GM23338 (cell line): ENCODE measurements around the gene CYRIA. TPM values are rescaled to one million over a fixed set of nuclear protein-coding genes. Genes with fewer than 3 reads are reported as not detected.

Experiments
- ATAC-seq: fragments of 200-7000 bp; cut with Tn5 transposase; 3 replicates; pipeline ENCODE4 v1.9.1; 2020
- DNase-seq: peaks from one replicate; pipeline ENCODE4 v3.0.0-alpha.2; 2015; ENCODE audit warnings: low spot score
- H2AFZ ChIP-seq: fragments of 200-600 bp; sonication (generic); 2 replicates; pipeline ENCODE4 v1.8.0; 2016; ENCODE audit warnings: antibody characterized with exemption, mild to moderate bottlenecking, moderate library complexity
- H3F3A ChIP-seq: fragments of 200-600 bp; sonication (generic); replicated peaks from 2 replicates; pipeline ENCODE4 v1.8.0; 2017; ENCODE audit warnings: antibody characterized with exemption, mixed run types, low read depth
- H3K27ac ChIP-seq: fragments of 200-600 bp; sonication (generic); 2 replicates; pipeline ENCODE4 v1.6.1; 2016; ENCODE audit warnings: low read depth
- H3K27me3 ChIP-seq: fragments of 200-600 bp; sonication (generic); 2 replicates; pipeline ENCODE4 v1.8.0; 2016; ENCODE audit warnings: mild to moderate bottlenecking, mixed run types, moderate library complexity; ENCODE audit not compliant: insufficient read depth
- H3K36me3 ChIP-seq: fragments of 200-600 bp; sonication (generic); 2 replicates; pipeline ENCODE4 v1.8.0; 2016; ENCODE audit warnings: mild to moderate bottlenecking; ENCODE audit not compliant: insufficient read depth
- H3K4me1 ChIP-seq: fragments of 200-600 bp; sonication (generic); 2 replicates; pipeline ENCODE4 v1.8.0; 2016; ENCODE audit warnings: mild to moderate bottlenecking, moderate library complexity; ENCODE audit not compliant: insufficient read depth
- H3K4me2 ChIP-seq: fragments of 200-600 bp; sonication (generic); 2 replicates; pipeline ENCODE4 v1.7.1; 2017; ENCODE audit warnings: mixed run types
- H3K4me3 ChIP-seq: fragments of 200-600 bp; sonication (generic); 2 replicates; pipeline ENCODE4 v1.6.1; 2016; ENCODE audit warnings: mixed run types
- H3K79me2 ChIP-seq: fragments of 200-600 bp; sonication (generic); replicated peaks from 2 replicates; pipeline ENCODE4 v1.8.0; 2017; ENCODE audit warnings: mild to moderate bottlenecking; ENCODE audit not compliant: insufficient read depth
- H3K9me2 ChIP-seq: fragments of 200-600 bp; sonication (generic); 2 replicates; pipeline ENCODE4 v1.8.0; 2017; ENCODE audit not compliant: insufficient read depth
- H4K20me1 ChIP-seq: fragments of 200-600 bp; sonication (generic); replicated peaks from 2 replicates; pipeline ENCODE4 v1.8.0; 2017; ENCODE audit warnings: mild to moderate bottlenecking; ENCODE audit not compliant: insufficient read depth
- H3K27ac Mint-ChIP-seq: 2 replicates; pipeline ENCODE4 v1.8.0; 2020; ENCODE audit warnings: inconsistent platforms, mild to moderate bottlenecking, moderate library complexity, mixed read lengths
- H3K27me3 Mint-ChIP-seq: 3 replicates; pipeline ENCODE4 v1.8.0; 2022; ENCODE audit warnings: low read depth, mild to moderate bottlenecking, moderate library complexity, mixed read lengths, inconsistent platforms; ENCODE audit not compliant: insufficient read depth, poor library complexity
- H3K36me3 Mint-ChIP-seq: 3 replicates; pipeline ENCODE4 v1.8.0; 2021; ENCODE audit warnings: low read depth, mild to moderate bottlenecking, inconsistent platforms, moderate library complexity, mixed read lengths
- H3K4me1 Mint-ChIP-seq: 3 replicates; pipeline ENCODE4 v1.8.0; 2020; ENCODE audit warnings: mild to moderate bottlenecking, inconsistent platforms, mixed read lengths
- H3K4me3 Mint-ChIP-seq: 3 replicates; pipeline ENCODE4 v1.8.0; 2021; ENCODE audit warnings: moderate library complexity, mild to moderate bottlenecking, inconsistent platforms, mixed read lengths
- H3K9me3 Mint-ChIP-seq: 3 replicates; pipeline ENCODE4 v1.8.0; 2020; ENCODE audit warnings: moderate library complexity, mild to moderate bottlenecking, inconsistent platforms, mixed read lengths
- CREB1 ChIP-seq: fragments of 250-450 bp; sonication (Bioruptor Pico); IDR thresholded peaks from 2 replicates; pipeline ENCODE4 v1.5.0; 2020; ENCODE audit warnings: low read depth, mild to moderate bottlenecking, moderate library complexity
- EZH2 ChIP-seq: fragments of 200-600 bp; sonication (generic); IDR thresholded peaks from one replicate; pipeline ENCODE4 v1.8.0; 2017; ENCODE audit warnings: antibody characterized with exemption, mild to moderate bottlenecking, low read depth; ENCODE audit not compliant: unreplicated experiment
- EZH2phosphoT487 ChIP-seq: fragments of 200-600 bp; sonication (generic); IDR thresholded peaks from one replicate; pipeline ENCODE4 v1.8.1; 2018; ENCODE audit warnings: antibody characterized with exemption; ENCODE audit not compliant: unreplicated experiment
- JUNB ChIP-seq: IDR thresholded peaks from one replicate; pipeline ENCODE4 v1.6.1; 2016; ENCODE audit warnings: antibody characterized with exemption; ENCODE audit not compliant: unreplicated experiment
- NANOG ChIP-seq: IDR thresholded peaks from 2 replicates; pipeline ENCODE4 v1.6.1; 2016; ENCODE audit warnings: antibody characterized with exemption, borderline replicate concordance
- POLR2AphosphoS5 ChIP-seq: IDR thresholded peaks from 2 replicates; pipeline ENCODE4 v1.6.1; 2016; ENCODE audit warnings: antibody characterized with exemption, low read depth
- STAT1 ChIP-seq: IDR thresholded peaks from one replicate; pipeline ENCODE4 v1.6.1; 2016; ENCODE audit warnings: antibody characterized with exemption; ENCODE audit not compliant: unreplicated experiment
- ZNF114 ChIP-seq: fragments of 250-450 bp; sonication (Bioruptor Pico); IDR thresholded peaks from 2 replicates; pipeline ENCODE4 v1.5.0; 2020; ENCODE audit warnings: mild to moderate bottlenecking, moderate library complexity
- ZNF331 ChIP-seq: fragments of 250-450 bp; sonication (Bioruptor Pico); IDR thresholded peaks from 2 replicates; pipeline ENCODE4 v1.5.0; 2020; ENCODE audit warnings: low read depth, mild to moderate bottlenecking, moderate library complexity
- polyA plus RNA-seq: library from polyadenylated mRNA; unstranded; fragments of >200 nt; fragmentation: Nextera tagmentation; extraction: Ambion mirVana; gene quantifications from 2 replicates; pipeline ENCODE4 v1.2.1, GENCODE V29; 2016
- total RNA-seq: library from RNA; depleted of rRNA; stranded (reverse); fragments of >200 nt; shearing (Covaris generic); gene quantifications from 2 replicates; pipeline ENCODE4 v1.2.3, GENCODE V29; 2014
- TF ChIP-seq, protein P1 (sequence below): IDR thresholded peaks from 2 replicates; pipeline ENCODE4 v1.6.1; 2016; ENCODE audit warnings: antibody characterized with exemption
- TF ChIP-seq, protein P2 (sequence below): fragments of 250-450 bp; sonication (Bioruptor Pico); IDR thresholded peaks from 2 replicates; pipeline ENCODE4 v1.5.0; 2020; ENCODE audit warnings: mild to moderate bottlenecking, moderate library complexity
- TF ChIP-seq, protein P3 (sequence below), 2 experiments: fragments of 200-600 bp in 1 of 2; sonication (generic) in 1 of 2; conservative IDR thresholded peaks; 2 replicates each; pipeline versions ENCODE4 v1.5.1 to v1.6.1; 2016 to 2017; ENCODE audit warnings: antibody characterized with exemption in 2 of 2, low read depth in 2 of 2, mild to moderate bottlenecking in 2 of 2, moderate library complexity in 1 of 2
- TF ChIP-seq, protein P4 (sequence below): IDR thresholded peaks from one replicate; pipeline ENCODE4 v1.6.1; 2018; ENCODE audit warnings: antibody characterized with exemption; ENCODE audit not compliant: unreplicated experiment

The CYRIA gene
- total and polyA plus RNA-seq, 2 experiments from 2014 or later = 3.0 to 5.3 TPM

DNA sequence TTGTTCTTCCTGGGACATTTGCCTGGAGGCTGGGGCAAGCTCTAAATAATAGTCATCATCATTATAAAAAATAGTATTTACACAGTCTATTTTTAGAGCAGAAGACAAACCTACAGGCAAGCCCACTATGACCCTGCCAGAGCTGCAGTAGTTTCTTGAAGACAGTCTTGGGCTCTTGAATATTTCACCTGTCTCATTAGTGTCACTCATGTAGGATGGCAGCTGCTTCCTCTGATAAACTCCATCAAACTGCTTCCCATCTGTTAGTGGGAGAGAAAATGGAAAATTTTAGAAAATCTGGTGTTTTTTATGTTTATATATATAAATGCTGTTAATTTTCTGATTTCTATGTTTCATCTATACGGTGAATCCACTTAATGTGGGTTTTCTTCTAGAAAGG is 8.5 kb upstream of the CYRIA start:
- H3K36me3 ChIP-seq = no peaks in the 10 kb centered on the region
- no peak overlapping the region for H3K27ac ChIP-seq
- H2AFZ ChIP-seq = no peak overlapping the region
- H3K4me3 ChIP-seq = no peak overlapping the region
- no peak overlapping the region for H3K4me3 Mint-ChIP-seq
- H3K4me2 ChIP-seq = no peak overlapping the region
- no peaks in the 10 kb centered on the region for H4K20me1 ChIP-seq
- H3K79me2 ChIP-seq = no peaks in the 10 kb centered on the region
- no peaks in the 10 kb centered on the region for H3K4me1 ChIP-seq
- H3K27ac Mint-ChIP-seq = no peak overlapping the region
- TF ChIP-seq, protein P1, sequence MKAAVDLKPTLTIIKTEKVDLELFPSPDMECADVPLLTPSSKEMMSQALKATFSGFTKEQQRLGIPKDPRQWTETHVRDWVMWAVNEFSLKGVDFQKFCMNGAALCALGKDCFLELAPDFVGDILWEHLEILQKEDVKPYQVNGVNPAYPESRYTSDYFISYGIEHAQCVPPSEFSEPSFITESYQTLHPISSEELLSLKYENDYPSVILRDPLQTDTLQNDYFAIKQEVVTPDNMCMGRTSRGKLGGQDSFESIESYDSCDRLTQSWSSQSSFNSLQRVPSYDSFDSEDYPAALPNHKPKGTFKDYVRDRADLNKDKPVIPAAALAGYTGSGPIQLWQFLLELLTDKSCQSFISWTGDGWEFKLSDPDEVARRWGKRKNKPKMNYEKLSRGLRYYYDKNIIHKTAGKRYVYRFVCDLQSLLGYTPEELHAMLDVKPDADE = no peak
- TF ChIP-seq ZNF114 (CRISPR knock-in tag) (no peak), EZH2 (no peak), POLR2AphosphoS5 (no peak), ZNF331 (CRISPR knock-in tag) (no peak), STAT1 (no peak), JUNB (no peak), NANOG (no peak), CREB1 (CRISPR knock-in tag) (no peak), EZH2phosphoT487 (no peak)
- TF ChIP-seq, protein P2, sequence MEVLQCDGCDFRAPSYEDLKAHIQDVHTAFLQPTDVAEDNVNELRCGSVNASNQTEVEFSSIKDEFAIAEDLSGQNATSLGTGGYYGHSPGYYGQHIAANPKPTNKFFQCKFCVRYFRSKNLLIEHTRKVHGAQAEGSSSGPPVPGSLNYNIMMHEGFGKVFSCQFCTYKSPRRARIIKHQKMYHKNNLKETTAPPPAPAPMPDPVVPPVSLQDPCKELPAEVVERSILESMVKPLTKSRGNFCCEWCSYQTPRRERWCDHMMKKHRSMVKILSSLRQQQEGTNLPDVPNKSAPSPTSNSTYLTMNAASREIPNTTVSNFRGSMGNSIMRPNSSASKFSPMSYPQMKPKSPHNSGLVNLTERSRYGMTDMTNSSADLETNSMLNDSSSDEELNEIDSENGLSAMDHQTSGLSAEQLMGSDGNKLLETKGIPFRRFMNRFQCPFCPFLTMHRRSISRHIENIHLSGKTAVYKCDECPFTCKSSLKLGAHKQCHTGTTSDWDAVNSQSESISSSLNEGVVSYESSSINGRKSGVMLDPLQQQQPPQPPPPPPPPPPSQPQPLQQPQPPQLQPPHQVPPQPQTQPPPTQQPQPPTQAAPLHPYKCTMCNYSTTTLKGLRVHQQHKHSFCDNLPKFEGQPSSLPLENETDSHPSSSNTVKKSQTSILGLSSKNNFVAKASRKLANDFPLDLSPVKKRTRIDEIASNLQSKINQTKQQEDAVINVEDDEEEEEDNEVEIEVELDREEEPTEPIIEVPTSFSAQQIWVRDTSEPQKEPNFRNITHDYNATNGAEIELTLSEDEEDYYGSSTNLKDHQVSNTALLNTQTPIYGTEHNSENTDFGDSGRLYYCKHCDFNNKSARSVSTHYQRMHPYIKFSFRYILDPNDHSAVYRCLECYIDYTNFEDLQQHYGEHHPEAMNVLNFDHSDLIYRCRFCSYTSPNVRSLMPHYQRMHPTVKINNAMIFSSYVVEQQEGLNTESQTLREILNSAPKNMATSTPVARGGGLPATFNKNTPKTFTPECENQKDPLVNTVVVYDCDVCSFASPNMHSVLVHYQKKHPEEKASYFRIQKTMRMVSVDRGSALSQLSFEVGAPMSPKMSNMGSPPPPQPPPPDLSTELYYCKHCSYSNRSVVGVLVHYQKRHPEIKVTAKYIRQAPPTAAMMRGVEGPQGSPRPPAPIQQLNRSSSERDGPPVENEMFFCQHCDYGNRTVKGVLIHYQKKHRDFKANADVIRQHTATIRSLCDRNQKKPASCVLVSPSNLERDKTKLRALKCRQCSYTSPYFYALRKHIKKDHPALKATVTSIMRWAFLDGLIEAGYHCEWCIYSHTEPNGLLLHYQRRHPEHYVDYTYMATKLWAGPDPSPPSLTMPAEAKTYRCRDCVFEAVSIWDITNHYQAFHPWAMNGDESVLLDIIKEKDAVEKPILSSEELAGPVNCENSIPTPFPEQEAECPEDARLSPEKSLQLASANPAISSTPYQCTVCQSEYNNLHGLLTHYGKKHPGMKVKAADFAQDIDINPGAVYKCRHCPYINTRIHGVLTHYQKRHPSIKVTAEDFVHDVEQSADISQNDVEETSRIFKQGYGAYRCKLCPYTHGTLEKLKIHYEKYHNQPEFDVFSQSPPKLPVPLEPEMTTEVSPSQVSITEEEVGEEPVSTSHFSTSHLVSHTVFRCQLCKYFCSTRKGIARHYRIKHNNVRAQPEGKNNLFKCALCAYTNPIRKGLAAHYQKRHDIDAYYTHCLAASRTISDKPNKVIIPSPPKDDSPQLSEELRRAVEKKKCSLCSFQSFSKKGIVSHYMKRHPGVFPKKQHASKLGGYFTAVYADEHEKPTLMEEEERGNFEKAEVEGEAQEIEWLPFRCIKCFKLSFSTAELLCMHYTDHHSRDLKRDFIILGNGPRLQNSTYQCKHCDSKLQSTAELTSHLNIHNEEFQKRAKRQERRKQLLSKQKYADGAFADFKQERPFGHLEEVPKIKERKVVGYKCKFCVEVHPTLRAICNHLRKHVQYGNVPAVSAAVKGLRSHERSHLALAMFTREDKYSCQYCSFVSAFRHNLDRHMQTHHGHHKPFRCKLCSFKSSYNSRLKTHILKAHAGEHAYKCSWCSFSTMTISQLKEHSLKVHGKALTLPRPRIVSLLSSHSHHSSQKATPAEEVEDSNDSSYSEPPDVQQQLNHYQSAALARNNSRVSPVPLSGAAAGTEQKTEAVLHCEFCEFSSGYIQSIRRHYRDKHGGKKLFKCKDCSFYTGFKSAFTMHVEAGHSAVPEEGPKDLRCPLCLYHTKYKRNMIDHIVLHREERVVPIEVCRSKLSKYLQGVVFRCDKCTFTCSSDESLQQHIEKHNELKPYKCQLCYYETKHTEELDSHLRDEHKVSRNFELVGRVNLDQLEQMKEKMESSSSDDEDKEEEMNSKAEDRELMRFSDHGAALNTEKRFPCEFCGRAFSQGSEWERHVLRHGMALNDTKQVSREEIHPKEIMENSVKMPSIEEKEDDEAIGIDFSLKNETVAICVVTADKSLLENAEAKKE (CRISPR knock-in tag) = no peak
- TF ChIP-seq, protein P3, sequence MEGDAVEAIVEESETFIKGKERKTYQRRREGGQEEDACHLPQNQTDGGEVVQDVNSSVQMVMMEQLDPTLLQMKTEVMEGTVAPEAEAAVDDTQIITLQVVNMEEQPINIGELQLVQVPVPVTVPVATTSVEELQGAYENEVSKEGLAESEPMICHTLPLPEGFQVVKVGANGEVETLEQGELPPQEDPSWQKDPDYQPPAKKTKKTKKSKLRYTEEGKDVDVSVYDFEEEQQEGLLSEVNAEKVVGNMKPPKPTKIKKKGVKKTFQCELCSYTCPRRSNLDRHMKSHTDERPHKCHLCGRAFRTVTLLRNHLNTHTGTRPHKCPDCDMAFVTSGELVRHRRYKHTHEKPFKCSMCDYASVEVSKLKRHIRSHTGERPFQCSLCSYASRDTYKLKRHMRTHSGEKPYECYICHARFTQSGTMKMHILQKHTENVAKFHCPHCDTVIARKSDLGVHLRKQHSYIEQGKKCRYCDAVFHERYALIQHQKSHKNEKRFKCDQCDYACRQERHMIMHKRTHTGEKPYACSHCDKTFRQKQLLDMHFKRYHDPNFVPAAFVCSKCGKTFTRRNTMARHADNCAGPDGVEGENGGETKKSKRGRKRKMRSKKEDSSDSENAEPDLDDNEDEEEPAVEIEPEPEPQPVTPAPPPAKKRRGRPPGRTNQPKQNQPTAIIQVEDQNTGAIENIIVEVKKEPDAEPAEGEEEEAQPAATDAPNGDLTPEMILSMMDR (conservative IDR thresholded peaks at IDR 0.05; ENCODE audit: low read depth in 2 of 2) = no peak
- TF ChIP-seq, protein P4, sequence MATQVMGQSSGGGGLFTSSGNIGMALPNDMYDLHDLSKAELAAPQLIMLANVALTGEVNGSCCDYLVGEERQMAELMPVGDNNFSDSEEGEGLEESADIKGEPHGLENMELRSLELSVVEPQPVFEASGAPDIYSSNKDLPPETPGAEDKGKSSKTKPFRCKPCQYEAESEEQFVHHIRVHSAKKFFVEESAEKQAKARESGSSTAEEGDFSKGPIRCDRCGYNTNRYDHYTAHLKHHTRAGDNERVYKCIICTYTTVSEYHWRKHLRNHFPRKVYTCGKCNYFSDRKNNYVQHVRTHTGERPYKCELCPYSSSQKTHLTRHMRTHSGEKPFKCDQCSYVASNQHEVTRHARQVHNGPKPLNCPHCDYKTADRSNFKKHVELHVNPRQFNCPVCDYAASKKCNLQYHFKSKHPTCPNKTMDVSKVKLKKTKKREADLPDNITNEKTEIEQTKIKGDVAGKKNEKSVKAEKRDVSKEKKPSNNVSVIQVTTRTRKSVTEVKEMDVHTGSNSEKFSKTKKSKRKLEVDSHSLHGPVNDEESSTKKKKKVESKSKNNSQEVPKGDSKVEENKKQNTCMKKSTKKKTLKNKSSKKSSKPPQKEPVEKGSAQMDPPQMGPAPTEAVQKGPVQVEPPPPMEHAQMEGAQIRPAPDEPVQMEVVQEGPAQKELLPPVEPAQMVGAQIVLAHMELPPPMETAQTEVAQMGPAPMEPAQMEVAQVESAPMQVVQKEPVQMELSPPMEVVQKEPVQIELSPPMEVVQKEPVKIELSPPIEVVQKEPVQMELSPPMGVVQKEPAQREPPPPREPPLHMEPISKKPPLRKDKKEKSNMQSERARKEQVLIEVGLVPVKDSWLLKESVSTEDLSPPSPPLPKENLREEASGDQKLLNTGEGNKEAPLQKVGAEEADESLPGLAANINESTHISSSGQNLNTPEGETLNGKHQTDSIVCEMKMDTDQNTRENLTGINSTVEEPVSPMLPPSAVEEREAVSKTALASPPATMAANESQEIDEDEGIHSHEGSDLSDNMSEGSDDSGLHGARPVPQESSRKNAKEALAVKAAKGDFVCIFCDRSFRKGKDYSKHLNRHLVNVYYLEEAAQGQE = no peak
- no peaks in the 10 kb centered on the region for H3K9me2 ChIP-seq
- DNase-seq (no peak), ATAC-seq (no peak)
- H3K4me1 Mint-ChIP-seq = no peaks in the 10 kb centered on the region
- H3K36me3 Mint-ChIP-seq = peaks cover 4% of the 10 kb centered on the region; the same call in 2 of the 3 replicates
- H3F3A ChIP-seq = no peaks in the 10 kb centered on the region
- peaks cover 4% of the 10 kb centered on the region for H3K27me3 Mint-ChIP-seq
- H3K27me3 ChIP-seq = no peaks in the 10 kb centered on the region
- H3K9me3 Mint-ChIP-seq = peaks cover 13% of the 10 kb centered on the region
